ENCODE results near the gene ZBTB21.
A peak's percentile ranks its signal among the peaks of the same experiment; 100 is the strongest.

ZBTB21 gene

DNA sequence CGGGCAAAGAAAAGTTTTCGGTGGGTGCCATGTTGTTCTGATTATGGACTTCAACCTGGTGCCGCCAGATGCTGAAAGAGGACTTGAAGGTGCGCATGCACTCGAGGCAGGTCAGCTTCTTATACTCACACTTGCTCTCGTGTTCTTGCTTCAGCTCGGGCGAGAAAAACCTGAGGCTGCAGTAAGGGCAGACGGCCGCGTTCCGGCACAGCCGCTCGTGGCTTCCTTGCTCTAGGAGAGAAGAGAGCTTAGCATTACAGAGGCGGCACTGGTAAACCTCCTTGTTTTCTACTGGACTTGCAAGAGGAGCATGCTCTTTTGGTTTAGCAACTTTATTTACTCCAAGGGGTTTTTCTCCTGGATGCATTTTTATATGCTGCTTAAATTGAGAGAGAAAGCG lies 18.5 kb downstream of the ZBTB21 start:
- DNase-seq = no peak

DNA sequence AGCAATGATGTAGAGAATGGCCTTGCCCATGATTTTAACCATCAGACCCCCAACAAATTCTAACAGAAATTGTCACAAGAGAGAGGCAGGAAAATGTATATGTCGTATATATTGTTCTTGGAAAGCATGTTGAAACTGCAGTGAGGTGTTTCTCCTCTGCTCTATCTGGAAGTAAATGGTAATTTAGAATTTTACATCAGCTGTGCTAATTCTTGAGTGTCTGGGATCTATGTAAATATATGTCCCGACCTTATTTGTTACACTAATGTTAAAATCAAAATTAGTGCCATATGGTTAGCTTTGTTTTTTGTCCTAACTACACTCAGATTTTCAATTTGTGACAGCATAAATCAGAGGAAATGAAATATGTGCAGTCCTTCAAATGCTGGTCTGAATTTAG lies 20.5 kb downstream of the ZBTB21 start:
- DNase-seq = no peak

DNA sequence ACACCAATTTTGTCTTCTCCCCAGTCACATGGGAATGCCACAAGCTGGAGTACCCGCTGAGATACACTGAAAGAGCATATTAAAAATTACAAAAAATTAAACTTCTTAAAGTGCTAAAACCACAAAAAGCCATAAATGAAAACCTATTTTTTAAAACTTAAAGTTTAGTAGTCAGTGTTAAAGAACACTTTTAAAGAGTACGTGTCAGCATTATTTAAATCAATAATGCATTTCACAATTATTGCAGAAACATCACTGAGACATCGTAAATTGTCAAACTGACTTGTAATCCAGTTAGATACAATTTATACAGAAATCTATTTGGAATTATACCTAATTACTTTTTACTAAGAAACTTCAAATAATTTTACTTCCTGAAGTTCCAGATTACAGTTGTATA lies 22.9 kb downstream of the ZBTB21 start:
- no peak for DNase-seq

DNA sequence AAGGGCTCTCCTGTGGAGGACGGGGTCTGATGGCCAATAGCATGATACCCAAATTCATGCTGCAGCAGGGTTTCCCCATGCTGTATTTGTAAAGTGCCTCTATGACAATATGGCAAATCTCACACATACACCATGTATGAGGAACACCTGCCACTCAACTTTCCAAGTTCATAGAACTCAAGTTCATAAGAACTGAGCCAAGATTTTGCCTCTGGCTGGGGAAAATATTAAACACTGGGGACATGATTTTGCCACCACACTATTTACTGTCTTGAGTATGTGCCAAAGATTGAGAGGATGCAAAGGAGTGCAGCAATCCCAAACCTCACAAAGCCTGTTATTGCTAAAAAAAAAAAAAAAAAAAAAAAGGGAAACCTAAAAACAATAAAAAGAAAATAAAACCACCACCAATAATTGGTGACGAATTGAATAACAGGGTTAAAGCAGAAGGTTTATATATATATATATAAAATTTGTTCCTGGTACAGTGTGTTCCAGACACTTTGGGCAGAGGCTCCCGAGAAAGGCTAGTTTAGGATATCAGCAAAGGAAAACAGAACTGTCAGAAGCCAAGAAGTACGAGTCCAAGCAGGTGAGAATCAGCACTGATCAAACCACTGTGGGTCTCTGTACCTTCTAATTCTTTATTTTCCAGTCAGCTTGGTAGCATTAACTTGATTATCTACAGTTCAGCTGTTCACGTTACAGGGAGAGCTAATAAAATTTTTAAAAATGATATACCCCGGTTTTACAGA lies 24.3 kb downstream of the ZBTB21 start:
- DNase-seq = no peak

DNA sequence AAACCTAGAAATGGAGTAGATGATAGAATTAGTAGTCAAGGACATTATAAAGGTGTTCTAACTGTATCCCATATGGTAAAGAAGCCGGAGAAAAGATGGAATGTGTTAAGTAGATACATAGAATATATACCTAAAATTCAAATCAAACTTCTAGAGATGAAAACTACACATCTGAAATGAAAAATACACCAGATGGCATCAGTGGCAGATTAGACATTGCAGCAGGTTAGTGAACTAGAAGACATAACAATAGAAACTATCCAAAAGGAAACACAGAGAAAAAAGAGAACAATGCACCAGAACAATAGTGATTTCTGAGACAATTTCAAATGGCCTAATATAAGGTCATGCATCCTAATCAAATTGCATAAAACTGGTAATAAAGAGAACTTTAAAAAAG lies 26.9 kb downstream of the ZBTB21 start:
- no peak for DNase-seq

DNA sequence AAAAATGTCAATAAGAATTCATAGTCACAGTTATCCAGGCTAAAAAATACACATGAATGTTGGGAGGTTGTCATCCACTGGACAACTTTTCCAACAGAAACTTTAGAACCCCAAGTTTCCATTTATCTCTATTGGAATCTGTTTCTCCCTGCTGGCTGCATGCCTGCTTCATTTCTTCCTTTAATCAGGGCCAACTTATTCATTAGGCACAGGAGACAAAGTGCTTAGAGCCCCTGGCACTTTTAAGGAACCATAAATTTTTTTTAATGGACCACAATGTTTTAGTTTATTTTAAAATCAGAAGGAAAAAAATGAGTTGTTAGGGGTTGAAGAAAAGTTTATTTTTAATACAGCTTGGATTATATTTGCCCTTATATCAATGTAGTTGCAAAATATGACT lies 29.6 kb downstream of the ZBTB21 start:
- DNase-seq = no peak

DNA sequence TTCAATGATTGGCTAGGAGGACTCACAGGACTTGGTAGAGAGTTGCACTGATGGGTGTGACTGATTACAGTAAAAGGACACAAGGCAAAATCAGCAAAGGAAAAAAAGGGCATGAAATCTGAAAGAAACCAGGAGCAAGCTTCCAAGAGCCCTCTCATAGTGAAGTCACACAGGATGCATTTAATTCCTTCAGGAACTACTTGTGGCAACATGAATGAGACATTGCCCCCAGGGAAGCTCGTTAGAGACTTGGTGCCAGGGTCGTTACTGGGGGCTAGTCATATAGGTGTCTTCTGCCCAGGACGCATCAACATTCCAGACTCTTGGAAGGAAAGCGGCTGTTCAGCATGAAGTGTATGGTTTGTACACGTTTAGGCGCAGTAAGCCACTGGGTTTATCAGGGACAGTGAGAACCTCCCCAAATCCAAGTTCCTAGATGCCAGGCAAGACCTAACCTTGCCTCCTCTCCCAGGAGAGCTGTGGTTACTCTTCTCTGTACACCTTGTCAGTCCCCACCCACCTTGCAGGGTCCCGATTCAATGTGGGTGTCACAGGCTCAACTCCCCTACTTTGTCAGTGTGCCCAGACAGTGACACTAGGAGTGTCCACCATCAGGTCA lies 30.3 kb downstream of the ZBTB21 start:
- DNase-seq = no peak

DNA sequence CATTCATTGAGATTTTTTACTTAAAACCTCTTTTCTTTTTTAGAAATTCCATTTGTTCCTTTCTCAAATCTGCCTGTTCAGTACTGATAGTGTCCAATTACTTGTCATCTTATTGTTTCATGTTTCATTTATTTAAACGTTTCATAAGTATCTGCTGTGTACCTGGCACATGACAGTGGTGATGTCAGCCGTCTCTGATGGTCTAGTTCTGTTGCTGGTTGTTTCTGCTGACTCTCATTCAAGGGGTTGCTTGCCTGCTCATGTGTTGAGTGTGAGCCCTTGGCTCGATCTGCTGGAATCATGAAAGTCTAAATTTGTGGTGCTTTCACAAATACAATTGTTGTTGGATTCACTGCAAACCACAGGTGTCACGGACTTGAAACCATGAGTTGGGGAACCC lies 30.8 kb downstream of the ZBTB21 start:
- no peak for DNase-seq

DNA sequence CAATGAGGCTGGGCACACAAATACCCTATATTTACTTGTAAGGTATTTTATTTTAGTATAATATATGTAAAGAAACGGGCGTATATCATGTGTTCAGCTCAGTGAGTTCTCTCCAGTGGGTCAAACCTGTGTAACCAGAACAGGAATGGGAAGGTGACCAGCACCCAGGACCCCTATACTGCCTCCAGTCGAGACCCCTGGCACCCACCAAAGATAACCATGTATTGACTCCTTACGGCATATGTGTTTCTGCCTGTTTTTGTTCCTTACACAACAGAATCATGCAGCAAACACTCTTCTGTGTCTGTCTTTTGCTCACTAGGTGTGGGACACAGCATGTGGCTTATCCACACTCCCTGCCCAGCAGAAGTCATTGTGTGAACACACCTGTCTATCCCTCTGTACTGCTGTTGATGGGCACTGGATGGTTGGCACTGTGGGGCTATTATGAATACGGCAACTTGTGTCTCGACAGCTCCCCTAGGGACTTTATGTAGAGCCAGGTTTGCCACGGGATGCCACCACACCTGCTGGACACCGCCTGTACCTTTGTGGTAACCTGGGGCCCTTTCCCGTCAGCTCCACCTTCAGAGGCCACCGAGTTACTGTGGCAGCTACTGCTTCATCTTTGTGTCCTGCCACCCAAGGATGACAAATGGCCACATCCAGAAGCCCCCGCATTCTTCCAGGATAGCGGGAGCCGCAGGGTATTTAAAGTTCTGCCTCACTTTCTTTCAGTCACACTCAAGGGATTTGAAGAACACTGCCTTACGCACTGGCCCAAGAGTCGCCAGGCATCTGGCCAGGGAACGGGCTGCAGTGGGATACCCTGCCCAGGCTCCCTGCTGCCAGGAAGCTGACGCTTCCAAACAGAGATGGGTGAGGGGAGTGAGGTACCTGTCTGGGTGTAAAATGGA lies 32.9 kb downstream of the ZBTB21 start:
- DNase-seq = peak in 2 of 14 donors; percentile 28 to 40

DNA sequence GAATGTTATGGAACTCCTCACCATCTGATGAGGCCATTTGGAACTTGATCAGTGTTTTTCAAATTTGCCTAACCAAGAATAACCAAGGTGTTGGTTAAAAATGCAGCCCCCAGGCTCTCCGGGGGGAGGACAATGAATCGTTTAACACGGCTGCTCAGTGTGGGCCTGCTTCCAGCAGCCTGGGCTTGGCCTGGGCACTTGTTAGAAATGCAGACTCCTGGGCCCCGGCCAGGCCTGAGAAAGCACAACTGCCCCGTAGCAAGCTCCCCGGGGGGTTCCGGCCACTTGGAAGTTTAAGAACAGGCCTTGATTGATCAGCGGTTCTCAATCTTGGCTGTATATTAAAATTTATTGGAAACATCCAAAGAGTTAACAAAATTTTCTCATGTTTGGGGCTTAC lies 33.5 kb downstream of the ZBTB21 start:
- DNase-seq = no peak

DNA sequence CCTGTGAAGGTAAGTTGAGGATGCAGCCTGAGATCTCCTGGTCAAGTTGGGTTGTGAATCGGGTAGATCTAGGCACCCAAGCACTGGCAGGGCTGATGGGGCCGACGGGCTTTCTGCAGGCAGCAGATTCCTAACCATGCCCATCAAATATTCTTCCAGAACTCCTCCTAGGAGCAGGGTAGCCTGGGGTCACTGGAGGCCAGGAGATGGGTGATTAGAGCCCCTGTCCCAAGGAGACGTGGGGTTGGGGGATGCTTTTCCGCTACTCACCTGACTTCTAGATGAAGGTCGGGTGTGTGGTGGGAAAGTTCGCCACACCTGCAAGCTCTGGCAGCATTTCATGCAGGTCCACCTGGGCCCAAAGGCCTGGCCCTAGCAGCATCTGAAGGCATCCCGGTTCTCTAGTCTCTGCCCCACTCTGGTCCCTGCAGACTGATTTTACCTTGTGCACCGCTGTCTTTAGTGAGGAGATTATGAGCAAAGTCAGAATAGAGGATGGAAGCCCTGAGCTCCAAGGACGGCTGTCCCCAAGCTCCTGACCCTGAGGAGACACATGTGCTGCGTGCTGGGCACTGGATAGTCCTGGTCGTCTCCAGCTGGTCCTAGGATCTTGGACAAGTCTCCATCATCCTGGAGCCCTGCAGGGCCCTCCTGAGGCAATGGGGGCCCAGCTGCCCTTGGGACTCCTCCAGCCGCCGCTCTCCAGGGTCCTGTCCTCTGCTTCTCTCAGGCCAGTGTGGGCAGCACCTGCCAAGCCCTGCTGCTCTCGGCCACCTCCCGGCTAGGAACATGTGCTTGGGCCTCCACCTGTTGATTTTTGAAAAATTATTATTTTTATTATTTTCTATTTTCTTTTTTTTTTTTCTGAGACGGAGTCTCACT lies 34.5 kb downstream of the ZBTB21 start:
- no peak for DNase-seq

DNA sequence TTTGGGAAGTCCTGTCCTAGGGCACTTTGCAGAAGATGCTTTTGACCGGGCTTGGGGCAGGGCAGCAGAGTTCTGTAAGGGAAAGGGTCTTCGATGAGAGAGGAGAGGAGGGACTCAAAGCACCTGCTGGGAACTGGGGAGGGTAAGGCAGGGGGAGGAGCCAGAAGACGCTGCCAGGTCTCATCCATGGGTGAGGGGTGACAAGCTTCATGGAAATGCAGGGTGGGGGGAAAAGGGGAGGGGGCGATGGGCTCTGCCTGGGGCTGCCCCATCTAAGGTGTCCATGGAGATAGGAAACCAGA lies 35.5 kb downstream of the ZBTB21 start:
- DNase-seq = no peak

DNA sequence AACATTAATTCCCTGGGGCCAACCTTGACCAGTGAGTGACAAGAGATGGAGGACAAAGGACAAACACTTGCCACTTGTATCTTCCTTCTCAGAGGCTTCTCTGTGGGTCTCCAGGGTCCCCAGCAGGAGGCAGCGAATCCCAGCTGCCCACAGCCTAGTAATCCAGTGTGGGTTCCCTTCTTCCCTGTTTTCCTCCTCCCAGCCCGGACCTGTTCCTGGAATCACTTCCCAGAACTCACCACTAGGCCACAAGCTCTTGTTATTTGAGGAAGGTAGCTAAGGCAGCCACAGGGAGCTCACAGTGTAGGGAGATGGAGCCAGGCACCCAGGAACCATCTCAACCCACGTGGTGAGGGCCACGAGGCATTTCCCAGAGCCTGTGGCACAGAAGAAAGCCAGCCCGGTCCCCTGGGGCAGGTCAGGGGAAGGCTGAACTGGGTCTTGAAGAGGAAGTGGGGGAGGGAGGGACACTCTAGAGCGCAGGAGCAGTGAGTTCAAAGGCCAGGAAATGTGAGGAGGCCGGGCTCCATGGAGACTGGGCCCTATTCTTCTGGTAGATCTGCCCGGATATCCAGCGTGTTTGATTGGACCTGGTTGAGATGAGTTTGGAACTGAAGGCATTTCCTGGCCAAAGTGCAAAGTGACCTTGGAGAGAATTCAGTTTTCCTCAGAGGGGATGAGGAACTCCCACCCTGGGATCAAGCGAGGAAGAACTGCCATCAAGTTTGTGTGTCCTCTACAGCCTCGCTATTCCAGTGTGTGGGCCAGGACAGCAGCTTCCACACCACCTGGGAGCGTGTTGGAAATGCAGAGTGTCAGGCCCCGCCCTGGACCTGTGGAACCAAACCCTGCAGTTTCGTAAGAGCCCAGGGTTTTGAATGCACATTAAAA lies 36.1 kb downstream of the ZBTB21 start:
- DNase-seq = no peak

DNA sequence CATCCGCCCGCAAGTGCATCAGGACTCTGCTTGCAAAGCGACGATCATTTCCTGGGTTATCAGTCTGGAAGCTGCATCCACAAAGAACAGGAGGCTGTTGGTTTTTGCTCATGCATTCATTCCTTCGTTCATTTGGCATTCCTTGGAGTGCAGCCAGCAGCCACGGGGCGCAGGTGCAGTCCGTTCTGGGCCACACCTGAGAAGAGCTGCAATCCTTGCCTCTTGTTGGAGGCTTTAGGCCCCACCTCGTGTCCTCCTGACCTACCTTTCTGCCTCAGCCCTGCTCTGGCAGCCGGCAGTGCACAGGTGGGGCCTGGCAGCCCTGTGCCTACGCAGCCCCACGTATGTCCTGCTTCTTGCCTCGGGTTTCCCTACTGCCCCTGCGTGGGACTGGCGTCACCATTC lies 36.7 kb downstream of the ZBTB21 start:
- no peak for DNase-seq

DNA sequence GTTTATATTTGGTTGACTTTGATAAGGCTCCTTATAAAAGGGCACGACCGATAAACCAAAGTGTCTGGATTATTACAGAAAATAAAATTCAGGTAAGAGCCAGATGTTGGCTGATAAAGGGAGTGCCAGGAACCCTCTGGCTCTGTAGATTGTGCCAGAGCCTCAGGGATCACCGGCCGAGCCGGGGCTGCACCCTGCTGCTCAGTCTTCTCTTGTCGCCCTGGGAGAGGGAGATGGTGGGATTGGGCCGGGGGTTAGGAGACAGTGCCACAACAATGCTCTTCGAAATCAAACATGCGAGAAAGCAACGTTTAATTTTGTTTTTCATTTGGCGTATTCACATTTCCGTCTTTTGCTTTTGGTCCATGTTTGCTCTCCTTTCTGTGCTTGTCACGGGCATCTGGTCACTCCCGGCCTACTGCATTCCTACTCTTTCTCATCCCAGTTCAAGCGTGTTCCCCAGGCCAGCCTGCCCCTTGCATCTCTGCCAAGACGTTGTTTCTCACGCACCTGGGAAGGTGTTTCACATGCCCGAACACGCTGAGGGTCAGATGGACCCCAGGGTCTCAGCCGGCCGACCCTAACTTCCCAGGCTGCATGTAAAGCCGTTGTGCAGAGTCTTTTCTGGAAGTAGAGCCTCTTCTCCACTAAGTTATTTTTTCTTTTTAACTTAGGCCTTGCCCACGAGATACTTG lies 37.5 kb downstream of the ZBTB21 start:
- DNase-seq = no peak

DNA sequence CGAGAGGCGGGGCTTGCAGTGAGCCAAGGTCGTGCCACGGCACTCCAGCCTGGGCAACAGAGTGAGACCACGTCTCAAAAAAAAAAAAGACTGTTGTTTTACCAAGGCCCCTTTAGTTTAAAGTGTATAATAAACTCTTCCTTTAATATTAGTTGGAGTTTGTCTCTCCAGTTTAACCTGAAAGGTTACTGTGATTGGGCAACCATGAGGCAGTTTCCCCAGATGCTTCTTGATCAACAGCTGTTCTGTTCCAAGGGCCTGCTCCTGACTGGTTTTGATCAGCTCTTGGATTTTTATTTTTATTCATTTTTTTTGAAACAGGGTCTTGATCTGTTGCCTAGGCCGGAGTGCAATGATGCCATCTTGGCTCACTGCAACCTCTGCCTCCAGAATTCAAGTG lies 38.3 kb downstream of the ZBTB21 start:
- no peak for DNase-seq

DNA sequence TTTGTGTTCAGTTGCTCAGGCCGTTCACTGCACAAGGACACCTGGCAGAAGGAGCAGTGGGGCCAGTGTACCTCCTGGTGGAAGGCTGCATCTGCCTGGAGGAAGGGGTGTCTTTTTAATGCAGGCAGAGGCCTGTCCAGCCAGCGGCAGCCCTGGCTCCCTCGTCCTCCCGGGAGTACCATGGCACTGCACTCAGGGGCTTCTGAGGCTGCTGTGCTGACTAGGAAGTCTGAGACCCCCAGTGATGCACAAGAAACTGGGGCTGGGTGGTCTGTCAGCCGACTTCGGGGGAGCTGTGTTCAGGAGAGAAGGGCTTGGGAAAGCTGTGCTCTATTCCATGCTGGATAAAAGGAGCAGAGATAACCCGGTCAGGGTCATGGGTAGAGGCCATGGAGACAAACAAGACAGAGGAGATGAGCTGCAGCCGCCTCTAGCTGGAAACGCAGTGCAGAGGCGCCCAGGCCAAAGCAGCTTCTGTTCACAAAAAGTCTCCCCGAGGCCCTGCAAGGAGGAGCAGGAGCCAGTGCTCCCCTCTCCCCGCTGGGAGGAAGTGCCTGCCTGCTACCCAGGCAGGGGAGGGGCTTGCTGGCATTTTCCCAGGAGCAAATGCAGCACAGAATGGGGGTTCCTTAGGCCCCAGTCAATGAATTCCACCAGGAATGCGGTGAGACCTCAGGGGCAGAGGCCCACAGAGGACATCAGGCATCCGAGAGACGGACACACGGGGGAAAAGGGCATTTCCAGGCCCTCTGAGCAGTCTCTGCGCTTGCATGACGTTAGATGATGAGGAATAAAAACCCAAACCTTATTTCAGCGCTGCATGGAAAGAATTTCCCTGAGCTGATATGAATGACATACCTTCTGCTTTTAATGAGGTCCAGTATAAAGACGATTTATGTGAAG lies 39.2 kb downstream of the ZBTB21 start:
- no peak for DNase-seq

DNA sequence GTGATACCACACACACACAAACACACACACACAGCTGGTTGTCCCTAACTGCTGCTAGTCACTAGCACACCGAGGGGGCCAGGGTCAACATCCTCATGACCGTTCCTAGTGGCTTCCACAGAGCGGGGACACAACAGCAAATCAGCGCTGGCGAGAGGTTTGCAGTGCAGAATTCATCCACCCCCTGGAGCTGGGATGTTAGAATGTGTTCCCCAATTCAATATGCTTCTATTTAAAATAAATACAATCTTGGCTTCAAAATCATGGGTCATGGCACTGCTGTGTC lies 40.1 kb downstream of the ZBTB21 start:
- no peak for DNase-seq

DNA sequence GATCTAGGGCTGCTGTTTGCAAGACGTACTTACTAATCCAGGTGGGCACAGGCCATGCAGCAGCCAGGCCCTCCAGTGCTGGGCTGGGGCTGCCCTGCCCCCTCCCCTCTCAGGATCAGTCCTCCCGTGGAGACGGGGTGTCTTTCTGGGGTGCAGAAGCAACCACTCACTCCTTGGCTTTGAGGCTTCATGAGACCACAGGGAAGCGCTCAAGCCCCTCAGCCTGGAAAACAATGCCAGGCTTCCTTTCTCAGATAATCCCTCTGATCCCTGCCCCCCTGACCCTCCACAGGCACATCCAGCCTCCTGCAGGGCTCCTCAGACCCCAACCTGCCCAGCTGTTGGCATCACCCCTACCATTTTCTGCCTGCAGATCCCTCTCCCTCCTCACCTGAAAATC lies 42.5 kb downstream of the ZBTB21 start:
- no peak for DNase-seq
